Measurements from ENCODE around the gene FARP1. TPM values are rescaled to one million over a fixed set of nuclear protein-coding genes. Genes with fewer than 3 reads are reported as not detected.

Gene FARP1
- polyA plus RNA-seq, 1 of the 3 experiments (the other 2 are of a cell fraction), result 12.0 TPM

- ChIA-PET CTCF (interaction anchor here (0.6 to 9.3 kb wide), 32 partner anchors 8 to 389 kb away, joined by 3 to 164 read pairs (median 4); no protein-coding TSS in a partner anchor), POLR2A (no interaction called here)
- Histone ChIP-seq H3K4me2 (no peak overlapping the region), H3K4me1 (ENCODE audit: control insufficient read depth in 1 of 2, insufficient read depth in 2 of 2, low read depth in 1 of 2, low read length in 1 of 2) (peaks cover under 1 to 16% of the 10 kb centered on the region in 2 experiments; a peak in 2 of 4 replicates), H3K9ac (no peak overlapping the region), H3K36me3 (replicated peaks in 1 of 2; ENCODE audit: control insufficient read depth in 1 of 2, insufficient read depth in 2 of 2, low read length in 1 of 2) (peaks cover 22 to 59% of the 10 kb centered on the region in 2 experiments), H3K9me3 (no peaks in the 10 kb centered on the region), H2AFZ (ENCODE audit: low read depth) (no peak overlapping the region), H3K9me2 (no peaks in the 10 kb centered on the region), H3F3A (replicated peaks; ENCODE audit: insufficient read depth) (peaks cover 15% of the 10 kb centered on the region), H3K27me3 (ENCODE audit: insufficient read depth) (no peaks in the 10 kb centered on the region), H3K79me2 (ENCODE audit: insufficient read depth) (no peaks in the 10 kb centered on the region), H3K4me3 (ENCODE audit: low read depth in 2 of 2, low read length in 1 of 2) (no peak overlapping the region), H3K27ac (ENCODE audit: low read depth in 2 of 2, low read length in 1 of 2) (no peak overlapping the region), H4K20me1 (ENCODE audit: insufficient read depth) (peaks cover 11% of the 10 kb centered on the region; the same call in 1 of the 2 replicates)
- WGBS (ENCODE audit: low lambda C conversion rate), result 93% methylated on average over 5 of the region's 5 CpGs
- TF ChIP-seq RXRA (IDR thresholded peaks at IDR 0.05; ENCODE audit: borderline replicate concordance, low read depth) (no peak), ELF1 (IDR thresholded peaks at IDR 0.05) (no peak), FOSL2 (IDR thresholded peaks at IDR 0.05; ENCODE audit: borderline replicate concordance, low read depth) (no peak)
- DNase-seq, result no peak
Observed at GRCh38 chr13:98448642-98448928, 305.7 kb downstream of the FARP1 start.

- no peak overlapping the region for H2AFZ ChIP-seq (ENCODE audit: low read depth)
- peaks cover 22 to 59% of the 10 kb centered on the region in 2 experiments for H3K36me3 ChIP-seq (replicated peaks in 1 of 2; ENCODE audit: control insufficient read depth in 1 of 2, insufficient read depth in 2 of 2, low read length in 1 of 2)
- CTCF ChIA-PET, result interaction anchor here (3.4 to 9.3 kb wide), 3 partner anchors 18 to 223 kb away, joined by 24 to 164 read pairs (median 27); no protein-coding TSS in a partner anchor
- peaks cover 19% of the 10 kb centered on the region for H3F3A ChIP-seq (replicated peaks; ENCODE audit: insufficient read depth)
- no peaks in the 10 kb centered on the region for H3K27me3 ChIP-seq (ENCODE audit: insufficient read depth)
- H3K9me3 ChIP-seq, result no peaks in the 10 kb centered on the region
- DNase-seq, result no peak
- no peak overlapping the region for H3K9ac ChIP-seq
- 96% methylated on average over 16 of the region's 16 CpGs for WGBS (ENCODE audit: low lambda C conversion rate)
- no peak for TF ChIP-seq ZBTB33 (IDR thresholded peaks at IDR 0.05; ENCODE audit: borderline replicate concordance, low read depth)
- TF ChIP-seq RXRA (IDR thresholded peaks at IDR 0.05; ENCODE audit: borderline replicate concordance, low read depth), result no peak
- TF ChIP-seq EZH2phosphoT487 (IDR thresholded peaks at IDR 0.05; ENCODE audit: borderline replicate concordance, low read depth), result no peak
- TF ChIP-seq REST (IDR thresholded peaks at IDR 0.05; ENCODE audit: low read depth, low read length), result no peak
- no peak for TF ChIP-seq FOXJ3 (CRISPR knock-in tag; IDR thresholded peaks at IDR 0.05)
- no peak for TF ChIP-seq MEF2A (IDR thresholded peaks at IDR 0.05; ENCODE audit: borderline replicate concordance, low read depth)
- no peak for TF ChIP-seq EP300 (IDR thresholded peaks at IDR 0.05; ENCODE audit: borderline replicate concordance in 1 of 2, low read depth in 1 of 2, low read length in 1 of 2)
- TF ChIP-seq JUND (IDR thresholded peaks at IDR 0.05), result no peak
- POLR2A ChIA-PET, result no interaction called here
- H3K79me2 ChIP-seq (ENCODE audit: insufficient read depth), result no peaks in the 10 kb centered on the region
- H3K4me3 ChIP-seq (ENCODE audit: low read depth in 2 of 2, low read length in 1 of 2), result no peak overlapping the region
- no peak overlapping the region for H3K4me2 ChIP-seq
- H4K20me1 ChIP-seq (ENCODE audit: insufficient read depth), result peaks cover 11% of the 10 kb centered on the region; the same call in 1 of the 2 replicates
- H3K9me2 ChIP-seq, result no peaks in the 10 kb centered on the region
- no peak overlapping the region for H3K27ac ChIP-seq (ENCODE audit: low read depth in 2 of 2, low read length in 1 of 2)
- H3K4me1 ChIP-seq (ENCODE audit: control insufficient read depth in 1 of 2, insufficient read depth in 2 of 2, low read depth in 1 of 2, low read length in 1 of 2), result peaks cover 0 to 16% of the 10 kb centered on the region in 2 experiments; a peak in 2 of 4 replicates
Observed at GRCh38 chr13:98449273-98449672, 306.4 kb downstream of the FARP1 start.
